Neural crest cell (in vitro differentiated cells): ENCODE results near the gene TUT4. TPM values are rescaled to one million over a fixed set of nuclear protein-coding genes. Genes with fewer than 3 reads are reported as not detected.

Experiments used
- DNase-seq: peaks from one replicate; pipeline ENCODE4 v3.0.0; 2021; ENCODE audit warnings: low read depth, mixed read lengths, low spot score
- H3K27ac Mint-ChIP-seq: one replicate; pipeline ENCODE4 v1.8.0; 2021; ENCODE audit warnings: mild to moderate bottlenecking, mixed read lengths; ENCODE audit not compliant: unreplicated experiment
- H3K27me3 Mint-ChIP-seq: 2 replicates; pipeline ENCODE4 v1.8.0; 2021; ENCODE audit warnings: low read depth, mild to moderate bottlenecking, mixed read lengths
- H3K36me3 Mint-ChIP-seq: 2 replicates; pipeline ENCODE4 v1.8.0; 2021; ENCODE audit warnings: low read depth, mild to moderate bottlenecking, mixed read lengths
- H3K4me1 Mint-ChIP-seq: 2 replicates; pipeline ENCODE4 v1.8.0; 2021; ENCODE audit warnings: mixed read lengths
- H3K4me3 Mint-ChIP-seq: one replicate; pipeline ENCODE4 v1.8.0; 2021; ENCODE audit warnings: mild to moderate bottlenecking, mixed read lengths
- H3K9me3 Mint-ChIP-seq: 2 replicates; pipeline ENCODE4 v1.8.0; 2021; ENCODE audit warnings: mixed read lengths
- total RNA-seq: library from RNA; stranded (reverse); gene quantifications from 2 replicates; pipeline ENCODE4 v1.2.1, GENCODE V29; 2021
- TF ChIP-seq, protein P1 (sequence below): fragments of 200-600 bp; sonication (generic); conservative IDR thresholded peaks from 2 replicates; pipeline ENCODE4 v1.5.0; 2021; ENCODE audit warnings: antibody characterized with exemption, mild to moderate bottlenecking

TUT4 gene
- total RNA-seq, 1 donor from 2014 or later = 88.0 TPM

DNA sequence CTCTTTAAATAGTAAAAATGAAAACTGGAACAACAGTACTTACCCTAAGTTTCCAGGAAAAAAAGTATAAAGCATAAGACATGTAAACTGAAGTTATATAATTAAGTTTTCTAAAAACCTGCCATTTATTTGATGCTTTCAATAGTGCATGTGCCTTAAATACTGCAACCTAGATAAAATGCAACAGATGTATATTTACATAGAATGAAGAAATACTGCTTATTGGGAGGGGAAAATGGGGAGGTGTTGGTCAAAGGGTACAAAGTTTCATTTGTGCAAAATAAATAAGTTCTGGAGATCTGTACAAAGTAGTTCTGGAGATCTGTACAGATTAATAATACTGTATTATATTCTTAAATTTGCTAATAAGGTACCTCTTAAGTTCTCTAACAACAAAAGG is 79.9 kb downstream of the TUT4 start:
- Mint-ChIP-seq H3K27ac (no peak overlapping the region), H3K27me3 (no peaks in the 10 kb centered on the region), H3K4me1 (no peaks in the 10 kb centered on the region), H3K36me3 (peaks cover 11% of the 10 kb centered on the region), H3K4me3 (no peak overlapping the region), H3K9me3 (no peaks in the 10 kb centered on the region)
- TF ChIP-seq, protein P1, sequence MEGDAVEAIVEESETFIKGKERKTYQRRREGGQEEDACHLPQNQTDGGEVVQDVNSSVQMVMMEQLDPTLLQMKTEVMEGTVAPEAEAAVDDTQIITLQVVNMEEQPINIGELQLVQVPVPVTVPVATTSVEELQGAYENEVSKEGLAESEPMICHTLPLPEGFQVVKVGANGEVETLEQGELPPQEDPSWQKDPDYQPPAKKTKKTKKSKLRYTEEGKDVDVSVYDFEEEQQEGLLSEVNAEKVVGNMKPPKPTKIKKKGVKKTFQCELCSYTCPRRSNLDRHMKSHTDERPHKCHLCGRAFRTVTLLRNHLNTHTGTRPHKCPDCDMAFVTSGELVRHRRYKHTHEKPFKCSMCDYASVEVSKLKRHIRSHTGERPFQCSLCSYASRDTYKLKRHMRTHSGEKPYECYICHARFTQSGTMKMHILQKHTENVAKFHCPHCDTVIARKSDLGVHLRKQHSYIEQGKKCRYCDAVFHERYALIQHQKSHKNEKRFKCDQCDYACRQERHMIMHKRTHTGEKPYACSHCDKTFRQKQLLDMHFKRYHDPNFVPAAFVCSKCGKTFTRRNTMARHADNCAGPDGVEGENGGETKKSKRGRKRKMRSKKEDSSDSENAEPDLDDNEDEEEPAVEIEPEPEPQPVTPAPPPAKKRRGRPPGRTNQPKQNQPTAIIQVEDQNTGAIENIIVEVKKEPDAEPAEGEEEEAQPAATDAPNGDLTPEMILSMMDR = no peak
- DNase-seq = no peak

- no peak overlapping the region for H3K27ac Mint-ChIP-seq
- no peaks in the 10 kb centered on the region for H3K4me1 Mint-ChIP-seq
- no peak overlapping the region for H3K4me3 Mint-ChIP-seq
- no peak for DNase-seq
- no peaks in the 10 kb centered on the region for H3K9me3 Mint-ChIP-seq
- TF ChIP-seq, protein P1 = no peak
- peaks cover 10% of the 10 kb centered on the region for H3K36me3 Mint-ChIP-seq
- no peaks in the 10 kb centered on the region for H3K27me3 Mint-ChIP-seq
These were observed 80.5 kb downstream of the TUT4 start for GRCh38 chr1:52472384-52472783.

- DNase-seq = no peak
- H3K36me3 Mint-ChIP-seq = peaks cover 6% of the 10 kb centered on the region
- H3K9me3 Mint-ChIP-seq = no peaks in the 10 kb centered on the region
- no peak overlapping the region for H3K27ac Mint-ChIP-seq
- H3K27me3 Mint-ChIP-seq = no peaks in the 10 kb centered on the region
- no peak overlapping the region for H3K4me3 Mint-ChIP-seq
- TF ChIP-seq, protein P1 = no peak
- H3K4me1 Mint-ChIP-seq = no peaks in the 10 kb centered on the region
These were observed 83.8 kb downstream of the TUT4 start for GRCh38 chr1:52469108-52469507.

DNA sequence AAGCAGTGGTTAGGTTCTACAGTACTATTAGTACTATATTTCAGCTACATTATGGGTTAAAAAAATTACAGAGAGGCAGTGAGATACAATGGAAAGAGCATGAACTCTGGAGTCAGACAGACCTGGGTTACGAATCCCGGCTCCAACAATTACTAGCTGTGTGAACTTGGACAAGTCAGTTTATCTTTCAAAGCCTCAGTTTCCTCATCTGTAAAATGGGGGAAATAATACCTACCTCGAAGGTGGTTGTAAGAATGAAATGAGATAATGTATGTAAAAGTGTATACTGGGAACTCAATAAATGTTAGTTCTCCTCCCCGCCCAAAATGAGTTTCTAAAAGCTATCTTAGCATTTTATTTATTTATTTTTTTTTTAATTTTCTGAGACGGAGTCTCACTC is 89.0 kb downstream of the TUT4 start:
- no peaks in the 10 kb centered on the region for H3K27me3 Mint-ChIP-seq
- DNase-seq = no peak
- peaks cover 4% of the 10 kb centered on the region for H3K36me3 Mint-ChIP-seq
- TF ChIP-seq, protein P1 = no peak
- no peaks in the 10 kb centered on the region for H3K4me1 Mint-ChIP-seq
- H3K4me3 Mint-ChIP-seq = no peak overlapping the region
- H3K27ac Mint-ChIP-seq = no peak overlapping the region
- no peaks in the 10 kb centered on the region for H3K9me3 Mint-ChIP-seq

- H3K4me3 Mint-ChIP-seq = no peak overlapping the region
- H3K4me1 Mint-ChIP-seq = no peaks in the 10 kb centered on the region
- peaks cover 8% of the 10 kb centered on the region for H3K36me3 Mint-ChIP-seq
- no peaks in the 10 kb centered on the region for H3K27me3 Mint-ChIP-seq
- DNase-seq = no peak
- TF ChIP-seq, protein P1 = no peak
- no peak overlapping the region for H3K27ac Mint-ChIP-seq
- no peaks in the 10 kb centered on the region for H3K9me3 Mint-ChIP-seq
These were observed 91.1 kb downstream of the TUT4 start for GRCh38 chr1:52461821-52462220.

GRCh38 chr1:52460694-52461093 is 92.2 kb downstream of the TUT4 start:
- H3K27ac Mint-ChIP-seq = no peak overlapping the region
- TF ChIP-seq, protein P1 = no peak
- no peak overlapping the region for H3K4me3 Mint-ChIP-seq
- no peaks in the 10 kb centered on the region for H3K4me1 Mint-ChIP-seq
- H3K27me3 Mint-ChIP-seq = no peaks in the 10 kb centered on the region
- H3K36me3 Mint-ChIP-seq = peaks cover 13% of the 10 kb centered on the region
- no peaks in the 10 kb centered on the region for H3K9me3 Mint-ChIP-seq
- no peak for DNase-seq
